Mucosa of stomach (tissue), 1 donor: ENCODE data around the gene AGPS.

Experiments used
- H3K27me3 ChIP-seq: one replicate; pipeline ENCODE4 v1.7.0; 2013; ENCODE audit warnings: mild to moderate bottlenecking, low read length; ENCODE audit not compliant: control insufficient read depth, insufficient read depth
- H3K36me3 ChIP-seq: one replicate; pipeline ENCODE4 v1.7.0; 2013; ENCODE audit warnings: low read length; ENCODE audit not compliant: control insufficient read depth, insufficient read depth
- H3K4me1 ChIP-seq: one replicate; pipeline ENCODE4 v1.7.0; 2013; ENCODE audit warnings: mild to moderate bottlenecking, low read length; ENCODE audit not compliant: control insufficient read depth, insufficient read depth
- H3K4me3 ChIP-seq: one replicate; pipeline ENCODE4 v1.7.0; 2013; ENCODE audit warnings: low read length
- H3K9ac ChIP-seq: one replicate; pipeline ENCODE4 v1.7.0; 2013; ENCODE audit warnings: mild to moderate bottlenecking, low read length, moderate library complexity
- H3K9me3 ChIP-seq: one replicate; pipeline ENCODE4 v1.7.0; 2013; ENCODE audit warnings: mild to moderate bottlenecking, low read length, moderate library complexity; ENCODE audit not compliant: control insufficient read depth
- donor health status: Pancreatic carcinoma.

AGPS gene

DNA sequence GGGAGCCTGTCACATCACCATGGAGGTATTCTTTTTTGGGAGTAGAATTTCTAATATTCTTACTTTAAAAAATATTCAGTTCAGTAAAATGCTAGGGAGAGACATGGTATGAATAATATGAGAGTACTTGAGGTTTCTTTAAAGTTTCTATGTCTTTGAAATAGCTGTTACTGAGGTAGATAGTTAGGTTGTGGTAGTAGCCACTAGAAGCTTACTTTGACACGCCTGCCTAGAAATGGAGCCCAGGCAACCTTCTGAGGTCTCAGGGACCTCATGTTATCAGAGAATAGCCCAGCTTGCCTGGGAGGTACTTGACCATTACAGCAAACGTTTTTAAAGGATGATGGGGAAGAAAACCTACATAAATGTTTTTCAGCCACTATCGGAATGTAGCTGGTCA, 131.2 kb downstream of the AGPS start:
- no peaks in the 10 kb centered on the region for H3K27me3 ChIP-seq
- H3K4me1 ChIP-seq: peaks cover 10% of the 10 kb centered on the region
- no peak overlapping the region for H3K9ac ChIP-seq
- H3K36me3 ChIP-seq: no peaks in the 10 kb centered on the region
- H3K4me3 ChIP-seq: no peak overlapping the region
- H3K9me3 ChIP-seq: no peaks in the 10 kb centered on the region

DNA sequence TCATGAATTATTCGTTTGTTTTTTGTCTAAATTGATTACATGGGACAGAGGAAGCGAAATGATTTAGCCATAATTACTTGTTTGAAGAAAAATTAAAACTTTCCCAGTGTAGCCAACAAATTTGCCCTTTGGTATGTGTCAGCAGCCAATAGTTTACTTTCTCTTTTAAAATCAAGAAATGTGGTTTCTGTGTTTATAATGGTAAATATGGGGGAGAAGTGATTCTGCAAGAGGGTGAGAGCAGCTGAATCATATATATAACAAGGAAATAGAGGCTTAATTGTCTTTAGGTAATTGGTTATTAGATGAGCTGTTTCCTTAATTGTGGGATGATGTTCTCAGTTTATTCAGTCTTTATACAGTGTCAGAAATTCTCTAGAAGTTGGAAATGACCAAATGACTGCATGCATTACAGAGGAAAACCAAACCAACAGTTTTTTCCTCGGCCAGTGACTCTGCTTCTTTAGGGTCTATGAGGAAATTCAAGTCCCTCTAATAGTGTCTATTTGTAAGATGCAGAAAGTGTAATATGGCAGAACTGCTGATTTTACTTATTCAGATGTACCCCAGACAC, 132.9 kb downstream of the AGPS start:
- Histone ChIP-seq H3K36me3 (no peaks in the 10 kb centered on the region), H3K27me3 (no peaks in the 10 kb centered on the region), H3K9me3 (no peaks in the 10 kb centered on the region), H3K4me3 (no peak overlapping the region), H3K4me1 (peaks cover 3% of the 10 kb centered on the region), H3K9ac (no peak overlapping the region)

DNA sequence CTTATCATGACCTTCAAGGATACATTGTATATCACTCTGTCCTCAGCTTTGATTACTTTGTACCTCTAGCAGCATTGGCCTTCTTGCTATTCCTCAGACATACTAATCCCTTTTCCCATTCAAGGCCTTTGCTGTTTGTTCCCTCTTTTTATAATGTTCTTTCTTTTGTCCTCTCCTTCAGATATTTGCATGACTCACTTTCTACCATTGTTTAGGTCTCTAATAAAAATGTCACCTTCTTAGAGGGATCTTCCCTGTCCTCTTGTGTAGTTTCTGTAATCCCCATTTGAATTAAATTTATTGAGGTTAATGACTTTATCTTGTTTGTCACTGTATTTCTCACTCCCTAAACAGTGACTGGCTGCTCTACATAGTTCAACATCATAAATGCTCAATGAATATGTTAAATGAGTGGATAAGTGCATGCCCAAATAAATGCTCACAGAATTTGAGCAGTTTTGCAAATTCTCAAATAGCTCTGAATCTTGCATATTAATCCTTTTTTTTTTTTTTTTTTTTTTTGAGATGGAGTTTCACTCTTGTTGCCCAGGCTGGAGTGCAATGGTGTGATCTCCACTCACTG, 135.9 kb downstream of the AGPS start:
- H3K36me3 ChIP-seq: no peaks in the 10 kb centered on the region
- H3K4me3 ChIP-seq: no peak overlapping the region
- no peaks in the 10 kb centered on the region for H3K9me3 ChIP-seq
- no peaks in the 10 kb centered on the region for H3K27me3 ChIP-seq
- no peak overlapping the region for H3K9ac ChIP-seq
- peaks cover 3% of the 10 kb centered on the region for H3K4me1 ChIP-seq

DNA sequence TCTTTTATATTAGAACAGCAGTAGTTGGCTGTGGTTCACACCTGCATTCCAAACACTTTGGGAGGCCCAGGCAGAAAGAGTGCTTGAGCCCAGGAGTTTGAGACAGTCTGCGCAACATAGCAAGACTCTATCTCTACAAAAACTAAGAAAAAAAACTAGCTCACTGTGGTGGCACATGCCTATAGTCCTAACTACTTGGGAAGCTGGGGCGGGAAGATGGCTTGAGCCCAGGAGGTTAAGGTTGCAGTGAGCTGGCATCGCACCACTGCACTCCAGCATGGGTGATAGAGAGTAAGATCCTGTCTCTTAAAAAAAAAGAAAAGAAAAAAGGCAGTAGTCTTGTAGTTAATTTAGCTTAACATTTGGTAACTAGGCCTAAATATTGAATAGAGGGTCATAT, 136.6 kb downstream of the AGPS start:
- Histone ChIP-seq H3K4me3 (no peak overlapping the region), H3K27me3 (no peaks in the 10 kb centered on the region), H3K4me1 (peaks cover 3% of the 10 kb centered on the region), H3K9ac (no peak overlapping the region), H3K36me3 (no peaks in the 10 kb centered on the region), H3K9me3 (no peaks in the 10 kb centered on the region)

DNA sequence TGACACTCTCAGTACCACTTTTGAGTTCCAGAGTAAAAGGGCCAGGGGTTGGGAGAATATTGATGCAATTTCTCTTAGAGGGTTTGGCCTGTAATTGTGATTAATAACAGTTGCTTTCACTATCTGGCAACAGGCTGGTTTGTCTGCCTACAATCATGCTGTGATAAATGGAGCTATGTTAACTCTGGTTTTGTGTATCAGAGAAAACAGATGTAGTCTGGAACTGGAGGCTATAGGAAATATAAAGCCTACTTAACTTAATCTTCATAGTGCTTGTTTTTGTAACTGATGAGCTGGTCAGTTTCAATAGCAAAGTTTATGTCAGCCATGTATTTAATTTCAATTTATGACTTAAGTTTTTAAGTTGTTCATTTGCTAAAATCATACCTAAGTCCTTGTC, 138.0 kb downstream of the AGPS start:
- Histone ChIP-seq H3K9me3 (no peaks in the 10 kb centered on the region), H3K27me3 (no peaks in the 10 kb centered on the region), H3K4me3 (no peak overlapping the region), H3K4me1 (peaks cover 3% of the 10 kb centered on the region), H3K36me3 (no peaks in the 10 kb centered on the region), H3K9ac (no peak overlapping the region)

DNA sequence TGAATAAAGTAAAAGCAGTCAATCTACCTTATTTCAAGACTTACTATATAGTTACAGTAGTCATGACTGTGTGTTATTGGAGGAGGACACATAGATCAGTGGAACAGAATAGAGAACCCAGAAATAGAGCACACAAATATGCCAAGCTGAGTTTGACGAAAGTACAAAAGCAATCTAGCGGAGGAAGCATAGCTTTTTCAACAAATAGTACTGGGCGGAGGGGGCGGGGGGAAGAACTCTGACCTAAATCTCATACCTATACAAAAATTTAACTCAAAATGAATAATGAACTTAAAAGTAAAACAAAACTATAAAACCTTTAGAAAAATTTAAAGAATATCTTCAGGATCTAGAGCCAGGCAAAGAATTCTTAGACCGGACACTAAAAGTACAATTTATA, 139.1 kb downstream of the AGPS start:
- H3K4me1 ChIP-seq: no peaks in the 10 kb centered on the region
- no peaks in the 10 kb centered on the region for H3K27me3 ChIP-seq
- H3K9me3 ChIP-seq: no peaks in the 10 kb centered on the region
- H3K9ac ChIP-seq: no peak overlapping the region
- no peaks in the 10 kb centered on the region for H3K36me3 ChIP-seq
- H3K4me3 ChIP-seq: no peak overlapping the region

DNA sequence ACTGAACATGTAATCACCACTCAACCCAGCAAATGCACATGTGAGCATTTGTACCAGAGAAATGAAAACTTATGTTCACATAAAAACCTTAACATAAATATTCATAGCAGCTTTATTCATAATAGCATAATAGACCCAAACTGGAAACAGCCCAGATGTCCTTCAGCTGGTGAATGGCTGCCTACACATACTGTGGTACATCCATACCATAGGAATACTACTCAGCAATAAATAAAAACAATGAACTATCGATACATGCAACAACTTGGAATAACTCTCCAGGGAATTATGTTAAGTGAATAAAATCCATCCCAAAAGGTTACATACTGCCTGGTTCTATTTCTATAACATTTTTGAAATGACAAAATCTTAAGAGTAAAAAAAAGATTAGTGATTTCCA, 140.0 kb downstream of the AGPS start:
- H3K4me3 ChIP-seq: no peak overlapping the region
- H3K9me3 ChIP-seq: no peaks in the 10 kb centered on the region
- no peaks in the 10 kb centered on the region for H3K27me3 ChIP-seq
- no peaks in the 10 kb centered on the region for H3K36me3 ChIP-seq
- H3K9ac ChIP-seq: no peak overlapping the region
- no peaks in the 10 kb centered on the region for H3K4me1 ChIP-seq

DNA sequence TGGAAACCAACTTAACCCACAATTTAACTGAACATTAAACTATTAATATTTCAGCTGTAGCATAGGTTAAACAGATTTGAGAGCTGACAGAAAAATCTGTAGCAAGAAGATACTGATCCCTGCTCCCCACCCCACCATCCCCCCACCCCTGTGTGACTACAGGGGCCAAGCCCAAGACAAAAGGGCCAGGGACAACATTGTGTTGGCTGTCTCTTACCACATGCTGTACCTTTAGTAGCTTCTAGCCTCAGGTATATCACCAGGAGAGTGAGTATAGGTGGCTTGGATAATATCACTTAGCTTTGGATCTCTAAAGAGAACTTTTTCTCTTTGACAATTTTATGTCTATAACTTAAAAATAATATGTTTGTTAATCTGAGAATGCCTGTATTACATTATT, 140.7 kb downstream of the AGPS start:
- Histone ChIP-seq H3K27me3 (no peaks in the 10 kb centered on the region), H3K36me3 (no peaks in the 10 kb centered on the region), H3K9ac (no peak overlapping the region), H3K9me3 (no peaks in the 10 kb centered on the region), H3K4me1 (no peaks in the 10 kb centered on the region), H3K4me3 (no peak overlapping the region)

DNA sequence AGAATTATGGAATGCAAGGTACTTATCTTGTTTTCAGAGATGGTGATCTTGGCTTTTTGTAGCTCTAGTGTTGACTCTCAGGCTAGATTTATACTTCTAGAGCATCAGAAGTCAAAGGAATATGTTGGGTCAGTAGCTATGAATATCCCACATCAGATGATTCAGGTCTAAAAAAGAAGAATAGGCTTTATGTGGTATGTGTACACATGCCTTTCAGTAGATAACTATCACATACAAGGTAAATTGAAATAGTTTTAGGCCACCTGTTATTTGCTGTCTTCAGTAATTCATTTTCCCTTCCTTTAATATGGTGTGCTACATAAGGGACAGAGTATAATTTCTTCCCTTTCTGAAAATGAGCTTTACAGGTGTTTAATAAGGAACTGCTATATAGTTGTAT, 142.4 kb downstream of the AGPS start:
- Histone ChIP-seq H3K9ac (no peak overlapping the region), H3K4me3 (no peak overlapping the region), H3K27me3 (no peaks in the 10 kb centered on the region), H3K9me3 (no peaks in the 10 kb centered on the region), H3K36me3 (no peaks in the 10 kb centered on the region), H3K4me1 (no peaks in the 10 kb centered on the region)

DNA sequence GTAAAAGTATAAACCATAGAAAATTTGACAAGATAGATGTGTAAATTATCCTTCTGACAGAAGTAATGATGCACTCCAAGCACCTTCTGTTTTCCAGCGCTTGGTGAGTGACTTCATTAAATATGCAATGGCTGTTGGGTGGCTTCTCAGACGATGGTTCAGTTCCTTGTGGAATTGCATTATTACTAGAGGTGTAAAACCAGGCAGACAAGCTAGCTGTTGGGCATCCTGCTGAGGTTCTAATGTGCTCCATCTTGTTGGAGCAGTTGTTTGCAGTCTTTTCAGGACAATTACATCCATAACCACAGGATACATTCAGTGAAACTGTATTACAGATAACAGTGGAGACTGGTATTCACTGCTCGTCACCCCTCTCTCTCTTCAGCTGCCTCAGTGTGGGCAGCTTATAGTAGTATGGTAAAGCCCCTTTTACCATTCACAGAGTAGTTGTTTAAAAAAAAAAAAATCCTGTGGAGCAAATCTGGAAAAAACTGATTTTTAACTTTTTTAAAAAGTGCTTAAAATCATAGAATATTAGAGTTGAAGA, 143.5 kb downstream of the AGPS start:
- Histone ChIP-seq H3K36me3 (no peaks in the 10 kb centered on the region), H3K9me3 (no peaks in the 10 kb centered on the region), H3K9ac (no peak overlapping the region), H3K27me3 (no peaks in the 10 kb centered on the region), H3K4me1 (no peaks in the 10 kb centered on the region), H3K4me3 (no peak overlapping the region)

DNA sequence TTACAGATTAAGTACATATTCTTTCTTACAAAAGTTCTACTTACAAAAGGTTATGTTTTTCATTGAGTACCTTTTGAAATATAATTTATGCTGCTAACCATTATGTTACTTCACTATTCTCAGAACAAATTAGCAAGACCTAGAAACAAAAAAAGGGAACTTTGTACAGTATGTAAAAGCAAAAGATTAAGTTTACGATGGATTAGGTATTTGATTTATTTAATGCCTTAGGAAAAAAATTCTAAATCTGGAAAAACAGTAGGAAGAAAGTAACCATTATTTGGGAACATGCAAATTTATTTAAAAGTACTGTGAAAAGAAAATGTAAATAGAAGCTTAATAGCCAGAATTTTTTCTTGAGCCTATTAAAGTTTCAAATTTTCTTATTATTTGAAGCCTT, 144.6 kb downstream of the AGPS start:
- Histone ChIP-seq H3K4me3 (no peak overlapping the region), H3K4me1 (no peaks in the 10 kb centered on the region), H3K36me3 (no peaks in the 10 kb centered on the region), H3K9ac (no peak overlapping the region), H3K9me3 (no peaks in the 10 kb centered on the region), H3K27me3 (no peaks in the 10 kb centered on the region)

DNA sequence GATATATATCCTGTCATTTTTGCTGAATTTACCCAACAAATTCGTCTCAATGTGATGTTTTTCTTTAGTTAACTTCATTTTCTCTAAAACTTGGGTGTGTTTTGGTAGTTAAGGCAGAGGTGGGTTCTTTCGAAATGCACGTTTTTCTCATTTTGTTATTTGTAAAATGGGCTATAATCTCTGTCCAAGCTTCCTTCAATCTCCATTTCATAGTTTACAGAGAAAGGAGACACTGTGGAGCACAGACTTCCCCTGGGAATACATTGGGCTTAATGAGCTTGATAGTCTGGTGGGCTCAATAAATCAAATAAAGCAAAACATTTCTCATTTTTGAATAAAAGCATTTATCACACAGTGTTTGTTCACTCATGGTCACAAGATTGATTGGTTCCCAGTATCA, 145.1 kb downstream of the AGPS start:
- no peaks in the 10 kb centered on the region for H3K36me3 ChIP-seq
- H3K27me3 ChIP-seq: no peaks in the 10 kb centered on the region
- no peak overlapping the region for H3K4me3 ChIP-seq
- H3K4me1 ChIP-seq: no peaks in the 10 kb centered on the region
- H3K9me3 ChIP-seq: no peaks in the 10 kb centered on the region
- H3K9ac ChIP-seq: no peak overlapping the region

DNA sequence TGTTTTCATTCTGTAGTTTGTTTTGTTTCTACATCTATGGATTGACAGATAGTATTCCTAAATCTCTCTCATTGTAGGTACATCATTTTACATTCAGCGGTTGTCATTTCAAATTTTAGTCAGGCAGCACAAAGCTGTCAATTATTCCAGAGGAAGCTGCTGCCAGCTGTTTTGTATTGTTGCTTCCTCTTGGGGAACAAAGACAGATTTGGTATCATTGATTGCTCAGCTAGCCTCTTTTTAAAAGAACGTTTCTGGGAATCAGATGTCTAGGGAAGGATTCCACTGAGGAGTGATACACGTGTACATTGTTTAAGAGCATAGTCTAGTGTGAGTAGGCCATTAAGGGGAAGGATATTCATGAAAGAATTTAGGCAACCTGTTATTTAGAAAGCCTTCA, 145.8 kb downstream of the AGPS start:
- no peaks in the 10 kb centered on the region for H3K4me1 ChIP-seq
- no peak overlapping the region for H3K9ac ChIP-seq
- no peaks in the 10 kb centered on the region for H3K27me3 ChIP-seq
- no peaks in the 10 kb centered on the region for H3K36me3 ChIP-seq
- H3K9me3 ChIP-seq: no peaks in the 10 kb centered on the region
- no peak overlapping the region for H3K4me3 ChIP-seq
